GM08714 (cell line): ENCODE measurements around the gene HIPK2.

ENCODE experiments used
- H3K4me3 ChIP-seq: fragments of 200-500 bp; sonication (Bioruptor generic); 2 replicates; pipeline ENCODE4 v1.5.1; 2014; ENCODE audit warnings: mild to moderate bottlenecking, low read length, inconsistent platforms
- ZNF274 ChIP-seq: IDR thresholded peaks from 2 replicates; pipeline ENCODE4 v1.6.1; 2012; ENCODE audit warnings: mild to moderate bottlenecking, low read depth, low read length

Gene HIPK2

DNA sequence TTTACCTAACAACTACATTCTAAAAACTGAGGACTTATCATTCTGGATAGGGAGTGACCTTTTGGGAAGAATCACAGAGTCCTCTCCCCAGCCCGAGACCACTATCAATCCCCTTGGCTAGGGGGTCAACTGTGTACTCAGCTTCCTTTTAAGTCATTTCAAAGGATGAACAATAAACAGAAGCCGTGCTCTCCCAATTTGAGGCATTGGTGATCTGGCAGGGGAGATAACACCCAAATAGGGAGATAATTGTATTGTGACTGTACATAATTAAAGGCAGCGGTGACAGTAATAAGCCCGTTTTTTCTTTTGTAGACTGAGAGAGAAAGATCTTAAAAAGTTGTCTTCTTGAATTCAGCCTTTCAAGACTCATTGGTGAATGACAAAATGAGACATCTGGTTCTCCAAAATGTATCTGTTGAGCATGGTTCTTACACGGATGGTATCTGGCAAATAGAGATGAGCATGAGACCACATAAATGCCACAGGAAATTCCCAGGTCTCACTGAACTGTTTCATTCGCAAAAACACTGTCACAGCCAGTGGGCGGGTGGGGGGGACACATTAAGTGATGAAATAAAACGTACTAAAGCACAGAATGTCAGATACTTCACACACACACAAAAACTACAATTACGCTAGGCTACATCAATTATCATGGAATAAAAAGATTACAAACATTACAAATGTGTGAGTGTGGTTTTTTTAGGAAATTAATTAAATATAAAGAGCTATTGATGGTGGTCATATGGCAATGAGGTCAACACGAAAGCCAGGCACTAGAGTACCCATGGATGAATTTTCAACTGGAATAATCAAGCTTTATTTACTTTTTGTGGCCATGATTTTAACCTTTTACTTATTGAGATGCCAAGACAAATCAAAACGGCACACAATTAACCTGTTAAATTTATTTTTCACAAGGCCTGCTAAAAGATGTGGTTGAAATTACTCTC, 108.4 kb downstream of the HIPK2 start:
- no peak overlapping the region for H3K4me3 ChIP-seq
- TF ChIP-seq ZNF274: no peak

DNA sequence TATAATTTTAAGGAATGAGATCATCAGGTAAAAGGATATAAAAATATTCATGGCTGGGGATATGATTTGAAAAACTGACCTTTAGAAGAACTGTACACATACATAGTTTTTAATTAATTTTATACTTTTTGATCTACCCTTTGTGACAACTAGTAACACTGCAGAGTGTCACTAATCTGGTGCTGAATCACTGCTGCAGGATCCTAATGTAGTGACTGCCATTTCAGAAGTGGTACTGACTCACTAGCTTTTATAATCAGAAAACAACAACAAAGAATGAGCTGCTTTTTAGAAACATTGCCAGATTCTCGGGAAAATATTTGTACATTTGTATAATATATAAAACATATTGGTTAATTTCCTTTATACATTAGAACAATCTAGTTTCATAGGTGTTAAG, 110.4 kb downstream of the HIPK2 start:
- no peak overlapping the region for H3K4me3 ChIP-seq
- TF ChIP-seq ZNF274: no peak

- TF ChIP-seq ZNF274: no peak
- H3K4me3 ChIP-seq: no peak overlapping the region
These were observed 111.3 kb downstream of the HIPK2 start for GRCh38 chr7:139666501-139666900.

- no peak overlapping the region for H3K4me3 ChIP-seq
- TF ChIP-seq ZNF274: no peak
These were observed 113.4 kb downstream of the HIPK2 start for GRCh38 chr7:139664434-139664833.

DNA sequence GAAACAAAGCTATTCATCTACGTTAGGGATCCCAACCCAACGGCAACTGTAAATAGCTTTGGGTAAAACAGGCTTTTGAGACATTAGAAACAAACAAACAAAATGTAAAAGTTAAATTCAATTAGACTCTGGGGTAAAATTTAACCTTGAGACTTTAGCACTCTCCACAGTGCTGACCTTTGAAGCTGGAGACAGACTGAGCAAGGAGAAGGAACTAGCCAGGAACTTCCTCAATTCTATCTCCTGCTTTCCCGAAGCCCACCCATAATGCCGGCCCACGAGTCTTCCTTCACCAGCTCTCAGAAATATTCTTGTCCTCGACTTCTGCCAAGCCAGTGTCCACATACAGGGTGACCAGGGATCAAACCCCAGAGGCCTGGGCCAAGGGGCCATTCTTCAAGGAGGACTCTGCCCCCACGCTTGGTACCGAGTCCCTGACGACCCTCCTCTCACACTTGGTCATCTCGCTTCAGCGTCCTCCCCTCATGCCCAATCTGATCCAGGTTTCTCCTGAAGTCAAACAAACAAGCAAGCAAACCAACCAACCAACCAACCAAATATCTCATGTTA, 114.1 kb downstream of the HIPK2 start:
- no peak for TF ChIP-seq ZNF274
- H3K4me3 ChIP-seq: no peak overlapping the region

DNA sequence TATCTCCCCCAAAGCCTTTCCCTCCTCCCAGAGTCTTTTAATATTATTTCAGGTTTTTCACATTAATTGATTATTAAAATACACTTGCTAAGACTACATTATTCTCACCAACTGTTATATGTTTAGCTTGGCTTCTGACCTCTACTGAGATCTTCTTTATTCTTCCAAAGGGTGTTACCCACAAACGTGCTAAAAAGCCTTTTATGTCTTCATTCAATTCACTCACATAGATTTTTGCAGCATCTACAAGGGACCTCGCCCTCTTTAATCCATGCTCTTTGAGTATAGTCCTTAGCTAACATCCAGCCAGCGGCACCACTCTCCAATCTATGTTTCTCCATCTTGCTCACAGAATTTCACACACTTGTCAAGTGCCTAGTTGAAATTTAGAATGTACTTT, 115.9 kb downstream of the HIPK2 start:
- TF ChIP-seq ZNF274: no peak
- no peak overlapping the region for H3K4me3 ChIP-seq

GRCh38 chr7:139661043-139661440, 116.8 kb downstream of the HIPK2 start:
- no peak overlapping the region for H3K4me3 ChIP-seq
- no peak for TF ChIP-seq ZNF274

GRCh38 chr7:139660317-139661042, 117.3 kb downstream of the HIPK2 start:
- TF ChIP-seq ZNF274: no peak

DNA sequence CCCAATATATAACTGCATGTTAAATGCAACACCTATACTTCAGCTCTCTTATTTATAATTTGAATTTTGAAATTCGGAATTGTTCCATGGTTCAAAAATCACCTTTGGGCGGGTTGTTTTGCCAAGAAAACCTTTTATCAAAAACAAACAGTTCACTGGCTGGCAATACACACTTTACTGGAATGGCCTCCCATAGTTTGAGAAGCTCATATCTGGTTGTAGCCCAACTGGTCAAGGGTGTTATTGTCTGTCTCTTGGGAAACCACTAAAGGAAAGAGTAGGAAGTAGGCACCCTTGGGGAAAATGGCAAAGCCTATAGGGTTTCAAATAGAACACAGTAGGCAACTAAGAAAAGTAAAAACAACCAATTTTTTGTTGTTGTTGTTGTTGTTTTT, 117.9 kb downstream of the HIPK2 start:
- TF ChIP-seq ZNF274: no peak
- no peak overlapping the region for H3K4me3 ChIP-seq

More at GRCh38 chr7:139660317-139661042, 117.3 kb downstream of the HIPK2 start:
- no peak overlapping the region for H3K4me3 ChIP-seq

GRCh38 chr7:139658908-139659675, 118.7 kb downstream of the HIPK2 start:
- no peak overlapping the region for H3K4me3 ChIP-seq
- no peak for TF ChIP-seq ZNF274

GRCh38 chr7:139658296-139658695, 119.5 kb downstream of the HIPK2 start:
- no peak for TF ChIP-seq ZNF274
- no peak overlapping the region for H3K4me3 ChIP-seq

DNA sequence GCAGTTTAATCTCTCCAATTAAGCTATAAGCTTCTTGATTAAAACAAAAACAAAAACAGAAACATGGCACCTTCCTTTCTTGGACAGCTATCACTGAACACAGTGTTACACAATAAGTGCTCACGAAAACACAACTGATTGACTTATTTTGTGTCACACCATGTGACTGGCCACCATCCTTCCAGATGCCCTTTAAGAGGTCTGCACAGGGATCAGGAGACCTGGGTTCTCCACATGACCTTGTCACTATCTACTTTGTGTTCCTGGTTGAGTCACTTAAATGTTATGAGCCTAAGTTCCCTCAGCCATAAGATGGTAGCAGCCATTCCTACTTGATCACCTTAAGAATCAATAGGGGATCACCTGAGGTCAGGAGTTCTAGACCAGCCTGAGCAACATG, 120.1 kb downstream of the HIPK2 start:
- no peak overlapping the region for H3K4me3 ChIP-seq
- TF ChIP-seq ZNF274: no peak

DNA sequence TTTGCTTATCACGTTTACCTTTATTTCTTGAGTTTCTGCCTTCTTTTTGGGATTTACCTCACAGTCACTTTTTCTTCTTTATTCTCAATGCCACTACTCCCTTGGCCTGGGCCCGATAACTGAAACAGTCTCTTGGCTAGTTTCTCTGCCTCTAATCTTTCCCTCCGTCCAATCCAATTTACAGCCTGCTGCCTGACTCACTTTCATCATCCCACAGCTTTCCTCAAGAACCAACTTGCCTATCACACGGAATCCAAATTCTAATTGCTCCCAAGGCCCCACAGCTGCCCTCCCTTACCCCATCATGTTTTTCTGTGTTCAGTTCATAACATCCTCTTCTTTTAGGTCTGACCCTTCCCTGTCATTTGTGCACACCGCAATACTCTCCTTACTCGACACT, 121.4 kb downstream of the HIPK2 start:
- no peak overlapping the region for H3K4me3 ChIP-seq
- TF ChIP-seq ZNF274: no peak

DNA sequence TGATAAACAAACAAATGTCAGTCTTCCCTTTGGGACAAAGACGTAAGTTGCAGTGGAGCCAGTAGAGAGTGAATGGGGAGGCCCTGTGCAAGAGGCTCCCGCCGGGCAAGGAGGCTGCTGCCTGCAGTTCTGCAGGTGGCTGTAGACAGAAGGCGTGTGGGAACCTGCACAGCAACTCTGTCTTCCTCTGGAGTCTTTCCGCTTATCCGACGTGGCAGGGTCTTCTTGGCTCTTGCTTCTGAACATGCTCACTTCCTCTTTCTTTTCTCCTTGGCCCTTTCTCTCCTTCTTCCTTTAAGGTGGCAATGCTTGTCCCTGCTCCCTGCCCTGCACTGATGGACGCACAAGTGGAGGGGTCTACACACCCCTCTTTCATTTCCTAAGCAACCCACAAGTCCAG, 122.5 kb downstream of the HIPK2 start:
- no peak for TF ChIP-seq ZNF274
- no peak overlapping the region for H3K4me3 ChIP-seq
